SKM-1 treated with dmso at 0.1 percent for 144 hours (cell line): ENCODE measurements around the gene OR2B2.

Source experiments
- DNase-seq: peaks from one replicate; lab custom pipeline; 2025; ENCODE audit not compliant: unreplicated experiment; lab: John Stamatoyannopoulos, UW

OR2B2 gene

GRCh38 chr6:27867945-27868300 lies 44.3 kb downstream of the OR2B2 start:
- no peak for DNase-seq

- peak; percentile 71 for DNase-seq
Observed at GRCh38 chr6:27867051-27867944, 44.9 kb downstream of the OR2B2 start.

- DNase-seq, result peak; percentile 80
Observed at GRCh38 chr6:27866357-27867050, 45.7 kb downstream of the OR2B2 start.

GRCh38 chr6:27865850-27866356 lies 46.3 kb downstream of the OR2B2 start:
- peak; percentile 80 for DNase-seq

- DNase-seq, result peak; percentile 96
Observed at GRCh38 chr6:27864906-27865849, 47.0 kb downstream of the OR2B2 start.

GRCh38 chr6:27863962-27864905 lies 48.0 kb downstream of the OR2B2 start:
- no peak for DNase-seq

GRCh38 chr6:27862396-27863066 lies 49.7 kb downstream of the OR2B2 start:
- no peak for DNase-seq

GRCh38 chr6:27861861-27862260 lies 50.3 kb downstream of the OR2B2 start:
- no peak for DNase-seq

- no peak for DNase-seq
Observed at GRCh38 chr6:27861276-27861840, 50.8 kb downstream of the OR2B2 start.
